Tibial nerve (tissue), 4 donors: ENCODE measurements around the gene TARDBP. TPM values are rescaled to one million over a fixed set of nuclear protein-coding genes. Genes with fewer than 3 reads are reported as not detected.
"Not testable (repeated sequence)": the region's sequence is repeated elsewhere in the genome, so short reads cannot be mapped to it uniquely, and the experiment has no call there.

Source experiments
- DNase-seq, 2 donors: peaks; one replicate each; pipeline ENCODE4 v3.0.0-alpha.2; 2019; ENCODE audit warnings: low spot score in 2 of 2
- H3K27ac ChIP-seq, 4 donors: fragments of 200-600 bp; sonication (generic) in 3 of 4; one replicate each; pipeline ENCODE4 v1.5.1; 2017 to 2019; ENCODE audit warnings: mild to moderate bottlenecking in 1 of 4
- H3K27me3 ChIP-seq, 2 donors: fragments of 200-600 bp; sonication (generic) in 1 of 2; one replicate each; pipeline versions ENCODE4 v1.5.1 to v1.6.0; 2017 to 2019
- H3K36me3 ChIP-seq, 3 donors: fragments of 200-600 bp; sonication (generic); one replicate each; pipeline ENCODE4 v1.5.1; 2018 to 2019
- H3K4me1 ChIP-seq, 4 donors: fragments of 200-600 bp; sonication (generic) in 3 of 4; one replicate each; pipeline ENCODE4 v1.5.1; 2017 to 2019
- H3K4me3 ChIP-seq, 4 donors: fragments of 200-600 bp; sonication (generic) in 3 of 4; one replicate each; pipeline ENCODE4 v1.5.1; 2017 to 2019; ENCODE audit warnings: mild to moderate bottlenecking in 1 of 4, moderate library complexity in 1 of 4
- H3K9me3 ChIP-seq, 4 donors: fragments of 200-600 bp; sonication (generic) in 3 of 4; one replicate each; pipeline ENCODE4 v1.5.1; 2017 to 2019
- EP300 ChIP-seq, 2 donors: sonication (generic); formaldehyde crosslinking; IDR thresholded peaks; one replicate each; pipeline ENCODE4 v1.6.1; 2017; ENCODE audit warnings: antibody characterized with exemption in 2 of 2, mild to moderate bottlenecking in 1 of 2
- POLR2A ChIP-seq, 2 donors: fragments of 450-650 bp; IDR thresholded peaks; one replicate each; pipeline ENCODE4 v1.6.1; 2017; ENCODE audit warnings: antibody characterized with exemption in 2 of 2, mild to moderate bottlenecking in 2 of 2, moderate library complexity in 2 of 2
- WGBS, 2 donors: methylation state at CpG; one replicate each; pipeline ENCODE4 v1.1.5; 2018; 5-methylcytosine and 5-hydroxymethylcytosine counted together
- total RNA-seq, 4 donors: library from RNA; depleted of rRNA; stranded (reverse); fragments of >200 nt; gene quantifications; one replicate each; pipeline ENCODE4 v1.1.0, GENCODE V29; 2016
- TF ChIP-seq, protein P1 (sequence below), 5 experiments: fragments of 200-600 bp in 3 of 5; fragments of 450-650 bp in 2 of 5; sonication (generic) in 3 of 5; IDR thresholded peaks; one replicate each; pipeline ENCODE4 v1.5.1; 2016 to 2019; ENCODE audit warnings: antibody characterized with exemption in 5 of 5, mild to moderate bottlenecking in 3 of 5, moderate library complexity in 2 of 5

Gene TARDBP
- total RNA-seq, 4 donors from 2014 or later: 165 to 237 (median 171) TPM

DNA sequence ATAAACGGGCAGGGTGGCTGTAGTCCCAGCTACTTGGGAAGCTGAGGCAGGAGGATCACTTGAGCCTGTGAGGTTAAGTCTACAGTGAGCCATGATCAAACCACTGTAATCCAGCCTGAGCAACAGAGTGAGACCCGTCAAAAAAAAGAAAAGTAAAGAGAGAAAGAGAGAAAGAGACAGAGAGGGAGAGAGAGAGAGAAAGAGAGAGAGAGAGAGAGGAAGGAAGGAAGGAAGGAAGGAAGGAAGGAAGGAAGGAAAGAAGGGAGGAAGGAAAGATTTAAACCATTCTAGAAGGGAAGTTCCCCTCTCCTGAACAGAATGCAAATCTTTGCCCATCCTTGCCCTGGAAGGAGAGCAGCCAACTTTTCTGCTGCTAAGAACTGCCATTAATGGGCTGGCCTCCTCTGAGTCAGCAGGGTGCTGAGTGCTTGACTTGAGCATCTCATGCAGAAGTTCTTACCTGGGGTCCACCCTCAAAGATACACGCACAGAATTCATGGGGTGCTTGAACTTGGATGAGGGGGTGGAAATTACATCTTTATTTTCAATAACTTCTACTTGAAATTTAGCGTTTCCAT lies 24.5 kb upstream of the TARDBP start:
- no peak for TF ChIP-seq POLR2A (IDR thresholded peaks at IDR 0.05)
- TF ChIP-seq, protein P1, sequence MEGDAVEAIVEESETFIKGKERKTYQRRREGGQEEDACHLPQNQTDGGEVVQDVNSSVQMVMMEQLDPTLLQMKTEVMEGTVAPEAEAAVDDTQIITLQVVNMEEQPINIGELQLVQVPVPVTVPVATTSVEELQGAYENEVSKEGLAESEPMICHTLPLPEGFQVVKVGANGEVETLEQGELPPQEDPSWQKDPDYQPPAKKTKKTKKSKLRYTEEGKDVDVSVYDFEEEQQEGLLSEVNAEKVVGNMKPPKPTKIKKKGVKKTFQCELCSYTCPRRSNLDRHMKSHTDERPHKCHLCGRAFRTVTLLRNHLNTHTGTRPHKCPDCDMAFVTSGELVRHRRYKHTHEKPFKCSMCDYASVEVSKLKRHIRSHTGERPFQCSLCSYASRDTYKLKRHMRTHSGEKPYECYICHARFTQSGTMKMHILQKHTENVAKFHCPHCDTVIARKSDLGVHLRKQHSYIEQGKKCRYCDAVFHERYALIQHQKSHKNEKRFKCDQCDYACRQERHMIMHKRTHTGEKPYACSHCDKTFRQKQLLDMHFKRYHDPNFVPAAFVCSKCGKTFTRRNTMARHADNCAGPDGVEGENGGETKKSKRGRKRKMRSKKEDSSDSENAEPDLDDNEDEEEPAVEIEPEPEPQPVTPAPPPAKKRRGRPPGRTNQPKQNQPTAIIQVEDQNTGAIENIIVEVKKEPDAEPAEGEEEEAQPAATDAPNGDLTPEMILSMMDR (IDR thresholded peaks at IDR 0.05): no peak
- no peak for TF ChIP-seq EP300 (IDR thresholded peaks at IDR 0.05)
- no peaks in the 10 kb centered on the region for H3K36me3 ChIP-seq
- no peaks in the 10 kb centered on the region for H3K9me3 ChIP-seq
- H3K4me3 ChIP-seq: no peak overlapping the region
- no peak for DNase-seq
- H3K4me1 ChIP-seq: no peaks in the 10 kb centered on the region
- H3K27me3 ChIP-seq: no peaks in the 10 kb centered on the region
- 66 to 77% methylated on average over 4 of the region's 4 CpGs for WGBS, 2 donors
- no peak overlapping the region for H3K27ac ChIP-seq

DNA sequence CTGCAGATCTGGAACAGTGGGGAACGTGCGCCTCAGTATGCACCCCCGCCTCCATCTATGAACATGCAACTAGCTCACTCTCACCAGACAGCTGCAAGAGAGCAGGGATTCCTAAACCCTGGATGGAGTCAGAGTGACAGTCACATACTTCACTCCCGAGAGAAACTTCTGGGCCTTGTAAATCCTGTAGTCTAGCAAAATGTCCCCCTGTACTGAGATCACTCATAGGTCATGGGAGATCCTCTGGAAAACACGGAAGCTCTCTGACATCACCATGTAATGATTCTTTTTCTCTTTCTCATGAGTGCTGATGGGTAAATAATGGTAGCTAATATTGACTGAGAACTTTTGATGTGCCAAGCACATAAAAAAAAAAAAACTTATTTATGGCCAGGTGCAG lies 23.4 kb upstream of the TARDBP start:
- Histone ChIP-seq H3K9me3 (no peaks in the 10 kb centered on the region), H3K4me3 (no peak overlapping the region), H3K27me3 (no peaks in the 10 kb centered on the region), H3K4me1 (no peaks in the 10 kb centered on the region), H3K27ac (no peak overlapping the region), H3K36me3 (no peaks in the 10 kb centered on the region)
- no peak for TF ChIP-seq EP300 (IDR thresholded peaks at IDR 0.05)
- TF ChIP-seq POLR2A (IDR thresholded peaks at IDR 0.05): no peak
- TF ChIP-seq, protein P1 (IDR thresholded peaks at IDR 0.05): no peak
- no peak for DNase-seq
- 76 to 83% methylated on average over 5 of the region's 5 CpGs for WGBS, 2 donors

DNA sequence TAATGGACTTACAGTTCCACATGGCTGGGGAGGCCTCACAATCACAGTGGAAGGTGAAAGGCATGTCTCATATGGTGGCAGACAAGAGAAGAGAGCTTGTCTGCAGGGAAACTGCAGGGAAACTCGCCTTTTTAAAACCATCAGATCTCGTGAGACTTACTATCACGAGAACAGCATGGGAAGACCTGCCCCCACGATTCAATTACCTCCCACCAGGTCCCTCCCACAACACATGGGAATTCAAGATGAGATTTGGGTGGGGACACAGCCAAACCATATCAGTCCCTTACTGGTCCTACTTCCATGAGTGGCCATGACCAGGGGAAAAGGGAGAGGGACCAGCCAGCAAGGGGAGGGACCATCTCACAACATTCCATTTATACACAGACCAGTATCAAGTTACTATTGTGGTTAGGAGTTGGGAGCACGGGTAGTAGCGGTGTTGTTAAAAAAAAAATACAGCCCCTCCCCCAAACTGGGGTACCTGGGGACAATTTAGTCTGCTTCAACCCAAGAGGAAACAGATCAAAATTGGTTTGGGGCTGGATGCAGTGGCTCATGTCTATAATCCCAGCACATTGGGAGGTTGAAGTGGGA lies 22.4 kb upstream of the TARDBP start:
- H3K9me3 ChIP-seq, H3K36me3 ChIP-seq, H3K4me3 ChIP-seq, H3K27ac ChIP-seq, DNase-seq, H3K4me1 ChIP-seq, H3K27me3 ChIP-seq: not testable (repeated sequence)
- WGBS, 2 donors: 62 to 65% methylated on average over 6 of the region's 6 CpGs

DNA sequence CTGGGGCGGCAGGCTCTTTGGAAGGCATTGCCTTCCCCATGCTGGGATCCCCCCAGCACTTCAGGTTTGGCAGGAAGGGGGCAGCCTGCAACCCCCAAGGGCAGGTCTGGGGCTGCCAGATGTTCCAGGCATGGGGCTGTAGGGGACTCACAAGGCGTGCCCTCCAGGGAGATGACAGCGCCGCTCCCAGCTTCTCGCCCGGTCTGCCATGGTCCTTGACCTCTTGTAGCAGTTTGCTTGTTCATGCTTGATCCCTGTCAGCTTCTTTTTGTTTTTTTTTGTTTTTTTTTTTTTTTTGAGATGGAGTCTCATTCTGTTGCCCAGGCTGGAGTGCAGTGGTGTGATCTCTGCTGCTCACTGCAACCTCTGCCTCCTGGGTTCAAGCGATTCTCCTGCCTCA lies 21.6 kb upstream of the TARDBP start:
- H3K27ac ChIP-seq: no peak overlapping the region
- TF ChIP-seq EP300 (IDR thresholded peaks at IDR 0.05): no peak
- TF ChIP-seq, protein P1 (IDR thresholded peaks at IDR 0.05): no peak
- TF ChIP-seq POLR2A (IDR thresholded peaks at IDR 0.05): no peak
- H3K4me3 ChIP-seq: no peak overlapping the region
- H3K4me1 ChIP-seq: no peaks in the 10 kb centered on the region
- WGBS, 2 donors: 80 to 91% methylated on average over 7 of the region's 7 CpGs
- no peaks in the 10 kb centered on the region for H3K36me3 ChIP-seq
- no peaks in the 10 kb centered on the region for H3K9me3 ChIP-seq
- H3K27me3 ChIP-seq: no peaks in the 10 kb centered on the region
- DNase-seq: no peak

DNA sequence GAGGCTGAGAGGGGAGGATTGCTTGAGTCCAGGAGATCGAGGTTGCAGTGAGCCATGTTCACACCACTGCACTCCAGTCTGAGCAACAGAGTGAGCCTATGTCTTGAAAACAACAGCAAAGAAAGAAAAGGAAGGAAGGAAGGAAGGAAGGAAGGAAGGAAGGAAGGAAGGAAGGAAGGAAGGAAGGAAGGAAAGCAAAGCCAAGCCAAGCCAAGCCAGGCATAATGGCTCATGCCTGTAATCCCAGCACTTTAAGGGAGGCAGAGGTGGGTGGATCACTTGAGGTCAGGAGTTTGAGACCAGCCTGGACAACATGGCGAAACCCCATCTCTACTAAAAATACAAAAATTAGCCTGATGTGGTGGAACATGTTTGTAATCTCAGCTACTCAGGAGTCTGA lies 20.4 kb upstream of the TARDBP start:
- WGBS, 2 donors: 90 to 94% methylated on average over 2 of the region's 2 CpGs

DNA sequence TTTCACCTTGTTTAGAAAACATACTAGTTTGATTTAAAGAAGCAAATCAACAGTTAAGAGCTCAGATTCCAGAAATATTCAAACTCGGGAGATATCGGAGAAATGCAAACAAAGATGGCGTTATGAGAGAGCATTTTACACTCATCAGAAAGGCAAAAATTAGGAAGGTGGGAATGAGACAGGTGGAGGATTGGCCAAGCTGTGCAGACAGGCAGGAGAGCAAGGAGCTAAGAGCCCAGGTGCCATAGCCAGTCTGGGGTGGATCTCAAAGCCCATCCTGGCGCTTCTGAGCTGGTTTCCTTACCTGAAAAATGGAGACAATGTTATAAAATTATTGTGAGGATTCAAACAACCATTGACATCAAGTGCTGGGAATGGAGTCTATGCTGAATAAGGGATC lies 19.6 kb upstream of the TARDBP start:
- Histone ChIP-seq H3K4me1 (no peaks in the 10 kb centered on the region), H3K27me3 (no peaks in the 10 kb centered on the region), H3K9me3 (no peaks in the 10 kb centered on the region), H3K36me3 (no peaks in the 10 kb centered on the region), H3K27ac (no peak overlapping the region), H3K4me3 (no peak overlapping the region)
- WGBS, 2 donors: 58 to 61% methylated on average over 4 of the region's 4 CpGs
- no peak for DNase-seq
- TF ChIP-seq EP300 (IDR thresholded peaks at IDR 0.05) (no peak), POLR2A (IDR thresholded peaks at IDR 0.05) (no peak)
- TF ChIP-seq, protein P1 (IDR thresholded peaks at IDR 0.05): no peak

More for the DNA sequence above, 20.4 kb upstream of the TARDBP start:
- not testable (repeated sequence) for DNase-seq, H3K4me1 ChIP-seq, H3K27ac ChIP-seq, H3K36me3 ChIP-seq, H3K4me3 ChIP-seq, H3K27me3 ChIP-seq, H3K9me3 ChIP-seq
